Measurements from ENCODE around the gene INO80.

- TF ChIP-seq EZH2 (IDR thresholded peaks at IDR 0.05), result no peak
- TF ChIP-seq POLR2AphosphoS5 (IDR thresholded peaks at IDR 0.05; ENCODE audit: borderline replicate concordance, low read depth, low read length), result no peak
- TF ChIP-seq FOXP2 (optimal IDR thresholded peaks at IDR 0.05; ENCODE audit: control extremely low read depth, extremely low read length, insufficient read depth), result no peak
Observed at GRCh38 chr15:40964006-40964405, 152.1 kb downstream of the INO80 start.
